MV-4-11 (cell line): Measurements from ENCODE around the gene MAP7.
"Not testable (repeated sequence)": the region's sequence is repeated elsewhere in the genome, so short reads cannot be mapped to it uniquely, and the experiment has no call there.

ENCODE experiments used
- DNase-seq: peaks from one replicate; lab custom pipeline; 2025; lab: John Stamatoyannopoulos, UW

MAP7 gene

GRCh38 chr6:136468711-136469110, 81.5 kb downstream of the MAP7 start:
- no peak for DNase-seq

- DNase-seq: no peak
Observed at GRCh38 chr6:136467186-136467585, 83.0 kb downstream of the MAP7 start.

- DNase-seq: no peak
Observed at GRCh38 chr6:136466777-136467176, 83.4 kb downstream of the MAP7 start.

- no peak for DNase-seq
Observed at GRCh38 chr6:136465766-136466303, 84.4 kb downstream of the MAP7 start.

GRCh38 chr6:136464874-136465273, 85.3 kb downstream of the MAP7 start:
- DNase-seq: no peak

- DNase-seq: no peak
Observed at GRCh38 chr6:136464148-136464547, 86.1 kb downstream of the MAP7 start.

GRCh38 chr6:136463743-136464142, 86.5 kb downstream of the MAP7 start:
- no peak for DNase-seq

- no peak for DNase-seq
Observed at GRCh38 chr6:136446579-136447187, 103.5 kb downstream of the MAP7 start.

GRCh38 chr6:136446145-136446544, 104.1 kb downstream of the MAP7 start:
- no peak for DNase-seq

GRCh38 chr6:136445063-136445462, 105.2 kb downstream of the MAP7 start:
- no peak for DNase-seq

- no peak for DNase-seq
Observed at GRCh38 chr6:136440203-136440602, 110.0 kb downstream of the MAP7 start.

- no peak for DNase-seq
Observed at GRCh38 chr6:136439514-136440190, 110.6 kb downstream of the MAP7 start.

- DNase-seq: no peak
Observed at GRCh38 chr6:136438441-136438840, 111.8 kb downstream of the MAP7 start.

GRCh38 chr6:136437246-136437645, 113.0 kb downstream of the MAP7 start:
- DNase-seq: no peak

- DNase-seq: no peak
Observed at GRCh38 chr6:136435101-136435500, 115.1 kb downstream of the MAP7 start.

GRCh38 chr6:136431306-136431705, 118.9 kb downstream of the MAP7 start:
- not testable (repeated sequence) for DNase-seq

- DNase-seq: no peak
Observed at GRCh38 chr6:136429264-136430065, 120.8 kb downstream of the MAP7 start.

GRCh38 chr6:136427378-136427717, 122.9 kb downstream of the MAP7 start:
- no peak for DNase-seq

GRCh38 chr6:136426627-136427377, 123.4 kb downstream of the MAP7 start:
- peak; percentile 82 for DNase-seq

GRCh38 chr6:136425793-136426192, 124.4 kb downstream of the MAP7 start:
- no peak for DNase-seq

GRCh38 chr6:136424901-136425300, 125.3 kb downstream of the MAP7 start:
- DNase-seq: no peak

- DNase-seq: no peak
Observed at GRCh38 chr6:136424450-136424849, 125.8 kb downstream of the MAP7 start.
